Measurements from ENCODE around the gene PLIN4. TPM values are rescaled to one million over a fixed set of nuclear protein-coding genes. Genes with fewer than 3 reads are reported as not detected.

The PLIN4 gene
- total RNA-seq, 2 donors from 2014 or later, result 0.33 to 0.66 TPM

DNA sequence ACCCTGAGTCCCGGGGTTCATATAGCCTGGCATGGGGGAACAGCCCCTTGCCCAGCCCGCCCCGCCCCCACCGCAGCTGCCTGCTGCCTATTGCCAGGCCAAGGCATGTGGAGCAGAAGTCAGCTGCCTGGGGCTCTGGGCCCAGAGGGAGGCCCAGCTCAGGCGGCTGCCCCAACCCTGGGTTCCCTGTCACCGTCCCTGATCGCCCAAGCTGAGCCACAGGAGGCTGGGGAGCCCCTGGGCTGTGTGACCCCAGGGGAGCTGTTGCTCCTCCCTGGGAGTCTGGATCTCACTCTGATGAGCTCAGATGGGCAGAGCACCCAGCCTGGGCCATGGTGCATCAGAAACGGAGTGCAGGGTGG, 1.4 kb downstream of the PLIN4 start:
- Mint-ChIP-seq H3K36me3 (ENCODE audit: low read depth) (no peaks in the 10 kb centered on the region), H3K9me3 (peaks cover 1% of the 10 kb centered on the region), H3K27me3 (ENCODE audit: insufficient read depth) (peaks cover 42% of the 10 kb centered on the region), H3K27ac (no peak overlapping the region), H3K4me1 (no peaks in the 10 kb centered on the region), H3K4me3 (no peak overlapping the region)
- TF ChIP-seq, protein P1, sequence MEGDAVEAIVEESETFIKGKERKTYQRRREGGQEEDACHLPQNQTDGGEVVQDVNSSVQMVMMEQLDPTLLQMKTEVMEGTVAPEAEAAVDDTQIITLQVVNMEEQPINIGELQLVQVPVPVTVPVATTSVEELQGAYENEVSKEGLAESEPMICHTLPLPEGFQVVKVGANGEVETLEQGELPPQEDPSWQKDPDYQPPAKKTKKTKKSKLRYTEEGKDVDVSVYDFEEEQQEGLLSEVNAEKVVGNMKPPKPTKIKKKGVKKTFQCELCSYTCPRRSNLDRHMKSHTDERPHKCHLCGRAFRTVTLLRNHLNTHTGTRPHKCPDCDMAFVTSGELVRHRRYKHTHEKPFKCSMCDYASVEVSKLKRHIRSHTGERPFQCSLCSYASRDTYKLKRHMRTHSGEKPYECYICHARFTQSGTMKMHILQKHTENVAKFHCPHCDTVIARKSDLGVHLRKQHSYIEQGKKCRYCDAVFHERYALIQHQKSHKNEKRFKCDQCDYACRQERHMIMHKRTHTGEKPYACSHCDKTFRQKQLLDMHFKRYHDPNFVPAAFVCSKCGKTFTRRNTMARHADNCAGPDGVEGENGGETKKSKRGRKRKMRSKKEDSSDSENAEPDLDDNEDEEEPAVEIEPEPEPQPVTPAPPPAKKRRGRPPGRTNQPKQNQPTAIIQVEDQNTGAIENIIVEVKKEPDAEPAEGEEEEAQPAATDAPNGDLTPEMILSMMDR (conservative IDR thresholded peaks at IDR 0.05), result no peak
- DNase-seq, result no peak
- Histone ChIP-seq H3K4me3 (ENCODE audit: low read length) (no peak overlapping the region), H3K4me1 (ENCODE audit: control insufficient read depth, insufficient read depth, low read length) (no peaks in the 10 kb centered on the region), H3K9ac (ENCODE audit: extremely low read depth, low read length, poor library complexity, severe bottlenecking) (no peak overlapping the region), H3K36me3 (ENCODE audit: control insufficient read depth, insufficient read depth, low read length) (no peaks in the 10 kb centered on the region), H3K27ac (ENCODE audit: low read depth, low read length) (no peak overlapping the region), H3K27me3 (ENCODE audit: control insufficient read depth, insufficient read depth, low read length, poor library complexity, severe bottlenecking) (no peaks in the 10 kb centered on the region), H3K9me3 (ENCODE audit: control insufficient read depth, low read length) (no peaks in the 10 kb centered on the region)
- WGBS, 2 experiments (ENCODE audit: insufficient coverage in 1 of 2, insufficient read length in 1 of 2), result 81 to 84% methylated on average over 6 to 8 of the region's 8 CpGs

DNA sequence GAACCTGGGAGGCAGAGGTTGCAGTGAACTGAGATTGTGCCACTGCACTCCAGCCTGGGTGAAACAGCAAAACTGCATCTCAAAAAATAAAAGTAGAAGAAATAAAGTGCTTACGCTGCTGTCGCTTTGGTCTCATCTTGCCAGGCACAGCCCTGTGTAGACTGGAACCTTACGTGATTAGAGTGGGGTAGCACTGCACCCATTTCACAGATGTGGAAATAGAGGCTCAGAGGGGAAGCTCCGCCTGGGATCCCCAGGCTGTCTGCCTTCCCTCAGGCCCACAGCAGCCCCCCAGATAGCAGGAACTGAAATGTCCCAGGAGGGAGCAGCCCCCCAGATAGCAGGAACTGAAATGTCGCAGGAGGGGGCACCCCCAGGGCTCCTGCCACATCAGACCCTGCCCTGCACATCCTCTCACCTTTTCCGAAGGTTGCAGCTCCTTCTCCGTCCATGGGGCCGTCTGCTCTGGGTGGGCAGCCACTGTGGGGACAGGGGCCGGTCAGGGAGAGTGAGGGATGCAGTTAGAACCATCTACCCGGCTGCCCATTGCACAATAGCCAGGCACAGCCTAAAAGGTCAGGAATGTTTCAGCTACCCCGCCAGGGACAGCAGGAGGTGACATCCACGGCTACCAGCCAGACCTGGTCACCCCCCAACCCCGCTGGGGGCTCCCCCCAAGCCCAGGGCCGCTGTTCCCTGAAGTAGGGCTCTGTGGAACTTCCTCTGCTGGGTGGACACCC, 1.9 kb downstream of the PLIN4 start:
- 57 to 80% methylated on average over 3 to 14 of the region's 14 CpGs for WGBS, 2 experiments (ENCODE audit: insufficient coverage in 1 of 2, insufficient read length in 1 of 2)
- peaks cover 1% of the 10 kb centered on the region for H3K9me3 Mint-ChIP-seq
- Histone ChIP-seq H3K36me3 (ENCODE audit: control insufficient read depth, insufficient read depth, low read length) (no peaks in the 10 kb centered on the region), H3K27ac (ENCODE audit: low read depth, low read length) (no peak overlapping the region), H3K27me3 (ENCODE audit: control insufficient read depth, insufficient read depth, low read length, poor library complexity, severe bottlenecking) (no peaks in the 10 kb centered on the region), H3K4me3 (ENCODE audit: low read length) (no peak overlapping the region), H3K4me1 (ENCODE audit: control insufficient read depth, insufficient read depth, low read length) (no peaks in the 10 kb centered on the region), H3K9ac (ENCODE audit: extremely low read depth, low read length, poor library complexity, severe bottlenecking) (no peak overlapping the region), H3K9me3 (ENCODE audit: control insufficient read depth, low read length) (no peaks in the 10 kb centered on the region)
- TF ChIP-seq, protein P1 (conservative IDR thresholded peaks at IDR 0.05), result no peak
- peaks cover 43% of the 10 kb centered on the region for H3K27me3 Mint-ChIP-seq (ENCODE audit: insufficient read depth)
- H3K36me3 Mint-ChIP-seq (ENCODE audit: low read depth), result no peaks in the 10 kb centered on the region
- no peak overlapping the region for H3K27ac Mint-ChIP-seq
- H3K4me1 Mint-ChIP-seq, result no peaks in the 10 kb centered on the region
- H3K4me3 Mint-ChIP-seq, result no peak overlapping the region
- DNase-seq, result no peak

DNA sequence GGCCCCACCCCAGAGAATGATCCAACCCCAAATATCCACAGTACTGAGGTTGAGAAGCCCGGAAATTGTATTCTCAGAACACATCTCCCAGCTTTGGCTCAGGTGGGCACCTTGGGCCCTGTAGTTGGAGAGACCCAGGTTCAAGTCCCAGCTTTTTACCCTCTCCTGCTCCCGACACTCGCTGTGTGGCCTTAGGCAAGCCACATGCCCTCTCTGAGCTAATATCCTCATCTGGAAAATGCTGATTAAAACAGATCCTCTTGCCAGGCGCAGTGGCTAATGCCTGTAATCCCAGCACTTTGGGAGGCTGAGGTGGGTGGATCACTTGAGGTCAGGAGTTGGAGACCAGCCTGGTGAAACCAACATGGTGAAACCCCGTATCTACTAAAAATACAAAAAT, 2.6 kb downstream of the PLIN4 start:
- no peaks in the 10 kb centered on the region for H3K9me3 ChIP-seq (ENCODE audit: control insufficient read depth, low read length)
- H3K4me3 ChIP-seq (ENCODE audit: low read length), result no peak overlapping the region
- no peak overlapping the region for H3K9ac ChIP-seq (ENCODE audit: extremely low read depth, low read length, poor library complexity, severe bottlenecking)
- H3K36me3 ChIP-seq (ENCODE audit: control insufficient read depth, insufficient read depth, low read length), result no peaks in the 10 kb centered on the region
- no peaks in the 10 kb centered on the region for H3K36me3 Mint-ChIP-seq (ENCODE audit: low read depth)
- no peaks in the 10 kb centered on the region for H3K9me3 Mint-ChIP-seq
- H3K27me3 Mint-ChIP-seq (ENCODE audit: insufficient read depth), result peaks cover 42% of the 10 kb centered on the region
- no peak for DNase-seq
- H3K4me1 Mint-ChIP-seq, result no peaks in the 10 kb centered on the region
- TF ChIP-seq, protein P1 (conservative IDR thresholded peaks at IDR 0.05), result no peak
- H3K27me3 ChIP-seq (ENCODE audit: control insufficient read depth, insufficient read depth, low read length, poor library complexity, severe bottlenecking), result no peaks in the 10 kb centered on the region
- no peaks in the 10 kb centered on the region for H3K4me1 ChIP-seq (ENCODE audit: control insufficient read depth, insufficient read depth, low read length)
- no peak overlapping the region for H3K27ac Mint-ChIP-seq
- 90 to 94% methylated on average over 5 of the region's 5 CpGs for WGBS, 2 experiments (ENCODE audit: insufficient coverage in 1 of 2, insufficient read length in 1 of 2)
- H3K4me3 Mint-ChIP-seq, result no peak overlapping the region
- no peak overlapping the region for H3K27ac ChIP-seq (ENCODE audit: low read depth, low read length)

Measured in endodermal cell (in vitro differentiated cells).